Measurements from ENCODE around the gene OR52A1. TPM values are rescaled to one million over a fixed set of nuclear protein-coding genes. Genes with fewer than 3 reads are reported as not detected.

Gene OR52A1
- total and polyA plus RNA-seq, 9 of the 15 experiments (the other 6 are each of a cell fraction or from before 2014, with no cell fraction given), result under 0.01 to 0.33 (median 0.13) TPM; not detected in 3

GRCh38 chr11:5151713-5152153, 2.8 kb downstream of the OR52A1 start (continued):
- no peak for TF ChIP-seq GTF2B (IDR thresholded peaks at IDR 0.05; ENCODE audit: extremely low read depth, insufficient read length)
- no peak for TF ChIP-seq EWSR1 (IDR thresholded peaks at IDR 0.05; ENCODE audit: borderline replicate concordance, low read depth, partially characterized antibody)
- no peak for TF ChIP-seq PTRF (tag; IDR thresholded peaks at IDR 0.05)
- peak; percentile 92 for TF ChIP-seq FOXM1 (IDR thresholded peaks at IDR 0.05; ENCODE audit: low read depth)
- no peak for TF ChIP-seq FOXM1 (CRISPR knock-in tag; IDR thresholded peaks at IDR 0.05; ENCODE audit: low read depth)
- TF ChIP-seq BDP1 (IDR thresholded peaks at IDR 0.05; ENCODE audit: insufficient read depth, insufficient read length), result no peak
- TF ChIP-seq BRF2 (IDR thresholded peaks at IDR 0.05; ENCODE audit: borderline replicate concordance, insufficient read depth, insufficient read length), result no peak
- no peak for TF ChIP-seq RB1 (IDR thresholded peaks at IDR 0.05; ENCODE audit: low read depth)
- TF ChIP-seq SIN3A (IDR thresholded peaks at IDR 0.05; ENCODE audit: borderline replicate concordance in 2 of 2, control insufficient read depth in 1 of 2, low read depth in 2 of 2, low read length in 2 of 2), result no peak
- TF ChIP-seq ZEB2 (IDR thresholded peaks at IDR 0.05), result 0 out of 2 replicates have a peak, but pooled peaks have one; percentile 58
- no peak for TF ChIP-seq ZNF324 (CRISPR knock-in tag; IDR thresholded peaks at IDR 0.05)
- TF ChIP-seq ZC3H11A (IDR thresholded peaks at IDR 0.05; ENCODE audit: low read depth, low read length), result no peak
- no peak for TF ChIP-seq ZBTB5 (IDR thresholded peaks at IDR 0.05)
- no peak for TF ChIP-seq ARID3B (CRISPR knock-in tag; IDR thresholded peaks at IDR 0.05; ENCODE audit: borderline replicate concordance)
- no peak for TF ChIP-seq PRPF4 (IDR thresholded peaks at IDR 0.05; ENCODE audit: insufficient read depth, low read depth, low read length, poor library complexity, severe bottlenecking)
- TF ChIP-seq ZNF121 (CRISPR knock-in tag; conservative IDR thresholded peaks at IDR 0.05), result no peak
- no peak for TF ChIP-seq ZNF584 (CRISPR knock-in tag; IDR thresholded peaks at IDR 0.05; ENCODE audit: low read depth)
- peak; percentile 67; the same call in 1 of the 2 replicates for TF ChIP-seq MECOM (CRISPR knock-in tag; IDR thresholded peaks at IDR 0.05)
- no peak for TF ChIP-seq ZNF699 (CRISPR knock-in tag; IDR thresholded peaks at IDR 0.05; ENCODE audit: insufficient replicate concordance)
- TF ChIP-seq GTF2F1 (IDR thresholded peaks at IDR 0.05; ENCODE audit: low read depth, low read length), result no peak
- peak; percentile 96 for TF ChIP-seq PML (IDR thresholded peaks at IDR 0.05; ENCODE audit: low read length)
- peak; percentile 82; the same call in 1 of the 2 replicates for TF ChIP-seq ZBTB9 (CRISPR knock-in tag; IDR thresholded peaks at IDR 0.05)
